Measurements from ENCODE around the gene GIN1.
"Not testable (repeated sequence)": the region's sequence is repeated elsewhere in the genome, so short reads cannot be mapped to it uniquely, and the experiment has no call there.

GIN1 gene

DNA sequence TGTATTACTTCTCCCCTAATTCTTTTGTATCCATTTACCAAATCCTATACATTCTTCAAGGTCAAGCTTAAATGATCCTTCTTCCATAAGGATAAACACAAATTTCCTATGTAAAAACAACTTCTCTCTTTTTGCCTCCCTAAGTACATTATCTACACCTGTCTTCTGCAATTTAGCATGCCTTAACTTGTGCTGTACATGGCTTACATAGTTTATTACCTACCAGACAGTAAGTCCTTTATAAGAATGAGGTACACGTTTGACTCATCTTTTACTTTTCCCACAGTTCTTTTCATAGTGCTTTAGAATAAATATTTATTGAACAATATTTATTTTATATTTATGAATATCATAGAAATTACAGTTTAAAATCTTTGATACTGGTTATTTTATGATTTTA lies 33.4 kb downstream of the GIN1 start:
- TF ChIP-seq, protein P1, sequence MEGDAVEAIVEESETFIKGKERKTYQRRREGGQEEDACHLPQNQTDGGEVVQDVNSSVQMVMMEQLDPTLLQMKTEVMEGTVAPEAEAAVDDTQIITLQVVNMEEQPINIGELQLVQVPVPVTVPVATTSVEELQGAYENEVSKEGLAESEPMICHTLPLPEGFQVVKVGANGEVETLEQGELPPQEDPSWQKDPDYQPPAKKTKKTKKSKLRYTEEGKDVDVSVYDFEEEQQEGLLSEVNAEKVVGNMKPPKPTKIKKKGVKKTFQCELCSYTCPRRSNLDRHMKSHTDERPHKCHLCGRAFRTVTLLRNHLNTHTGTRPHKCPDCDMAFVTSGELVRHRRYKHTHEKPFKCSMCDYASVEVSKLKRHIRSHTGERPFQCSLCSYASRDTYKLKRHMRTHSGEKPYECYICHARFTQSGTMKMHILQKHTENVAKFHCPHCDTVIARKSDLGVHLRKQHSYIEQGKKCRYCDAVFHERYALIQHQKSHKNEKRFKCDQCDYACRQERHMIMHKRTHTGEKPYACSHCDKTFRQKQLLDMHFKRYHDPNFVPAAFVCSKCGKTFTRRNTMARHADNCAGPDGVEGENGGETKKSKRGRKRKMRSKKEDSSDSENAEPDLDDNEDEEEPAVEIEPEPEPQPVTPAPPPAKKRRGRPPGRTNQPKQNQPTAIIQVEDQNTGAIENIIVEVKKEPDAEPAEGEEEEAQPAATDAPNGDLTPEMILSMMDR (conservative IDR thresholded peaks at IDR 0.05; ENCODE audit: control insufficient read depth, insufficient read depth, low read depth, low read length) = no peak
- no peak for DNase-seq (ENCODE audit: low read depth)
- no peak overlapping the region for H3K4me3 ChIP-seq (ENCODE audit: control insufficient read depth, low read depth, low read length)

DNA sequence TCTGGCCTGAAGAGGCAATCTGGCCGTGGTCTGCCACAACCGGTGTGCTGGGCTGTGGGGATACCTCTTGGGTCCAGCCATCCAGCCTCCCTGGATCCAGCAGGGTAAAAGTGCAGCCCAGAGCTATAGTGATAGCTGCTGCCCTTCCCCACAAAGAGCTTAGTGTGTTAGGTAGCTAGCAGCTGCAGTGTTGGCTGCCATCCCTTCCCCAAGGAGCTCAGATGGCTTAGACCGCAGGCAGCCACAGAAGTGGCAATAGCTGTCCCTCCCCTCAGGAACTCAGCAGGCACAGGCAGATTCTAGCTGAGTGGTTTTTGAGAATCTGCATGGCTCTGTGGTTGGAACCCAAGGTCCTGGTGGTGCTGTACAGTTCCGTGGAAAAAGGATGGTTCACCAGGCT lies 40.1 kb downstream of the GIN1 start:
- TF ChIP-seq, protein P1 (conservative IDR thresholded peaks at IDR 0.05; ENCODE audit: control insufficient read depth, insufficient read depth, low read depth, low read length) = no peak
- H3K4me3 ChIP-seq (ENCODE audit: control insufficient read depth, low read depth, low read length) = no peak overlapping the region
- no peak for DNase-seq (ENCODE audit: low read depth)

DNA sequence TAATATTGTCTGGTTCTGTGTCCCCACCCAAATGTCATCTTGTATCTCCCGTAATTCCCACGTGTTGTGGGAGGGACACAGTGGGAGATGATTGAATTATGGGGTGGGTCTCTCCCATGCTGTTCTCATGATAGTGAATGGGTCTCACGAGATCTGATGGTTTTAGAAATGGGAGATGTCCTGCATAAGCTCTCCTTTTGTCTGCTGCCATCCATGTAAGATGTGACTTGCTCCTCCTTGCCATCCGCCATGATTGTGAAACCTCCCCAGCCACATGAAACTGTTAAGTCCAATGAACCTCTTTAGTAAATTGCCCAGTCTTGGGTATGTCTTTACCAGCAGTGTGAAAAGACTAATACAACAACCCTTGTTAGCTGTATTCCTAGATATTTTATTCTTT lies 44.5 kb downstream of the GIN1 start:
- no peak for DNase-seq (ENCODE audit: low read depth)
- TF ChIP-seq, protein P1 (conservative IDR thresholded peaks at IDR 0.05; ENCODE audit: control insufficient read depth, insufficient read depth, low read depth, low read length) = no peak
- no peak overlapping the region for H3K4me3 ChIP-seq (ENCODE audit: control insufficient read depth, low read depth, low read length)

DNA sequence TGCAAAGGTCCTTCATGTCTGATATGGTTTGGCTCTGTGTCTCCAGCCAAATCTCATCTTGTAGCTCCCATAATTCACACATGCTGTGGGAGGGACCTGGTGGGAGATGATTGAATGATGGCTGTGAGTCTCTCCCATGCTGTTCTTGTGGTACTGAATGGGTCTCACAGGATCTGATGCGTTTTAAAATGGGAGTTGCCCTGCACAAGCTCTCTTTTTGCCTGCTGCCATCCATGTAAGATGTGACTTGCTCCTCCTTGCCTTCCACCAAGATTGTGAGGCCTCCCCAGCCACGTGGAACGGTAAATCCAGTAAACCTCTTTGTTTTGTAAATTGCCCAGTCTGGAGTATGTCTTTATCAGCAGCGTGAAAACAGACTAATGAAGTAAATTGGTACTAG lies 46.4 kb downstream of the GIN1 start:
- not testable (repeated sequence) for H3K4me3 ChIP-seq (ENCODE audit: control insufficient read depth, low read depth, low read length); DNase-seq (ENCODE audit: low read depth)

DNA sequence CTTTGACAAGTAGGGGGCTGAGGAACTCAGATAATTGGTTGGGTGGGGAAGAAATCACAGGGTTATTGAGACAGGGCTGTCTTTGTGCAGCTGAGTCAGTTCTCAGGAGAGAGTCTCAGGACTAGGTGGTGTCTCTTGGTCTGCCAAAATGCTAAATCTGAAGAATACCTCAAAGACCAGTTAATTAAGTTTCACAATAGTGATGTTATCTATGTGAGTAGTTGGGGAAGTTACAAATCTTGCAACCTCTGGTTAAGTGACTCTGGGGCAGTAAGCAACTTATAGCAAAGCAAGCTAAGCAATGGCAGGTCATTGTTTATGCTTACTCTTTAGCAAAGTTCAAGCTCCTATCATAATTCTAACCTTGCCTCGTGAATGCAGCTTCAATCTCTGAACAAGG lies 53.6 kb downstream of the GIN1 start:
- H3K4me3 ChIP-seq (ENCODE audit: control insufficient read depth, low read depth, low read length) = no peak overlapping the region
- DNase-seq (ENCODE audit: low read depth) = no peak
- TF ChIP-seq, protein P1 (conservative IDR thresholded peaks at IDR 0.05; ENCODE audit: control insufficient read depth, insufficient read depth, low read depth, low read length) = no peak

DNA sequence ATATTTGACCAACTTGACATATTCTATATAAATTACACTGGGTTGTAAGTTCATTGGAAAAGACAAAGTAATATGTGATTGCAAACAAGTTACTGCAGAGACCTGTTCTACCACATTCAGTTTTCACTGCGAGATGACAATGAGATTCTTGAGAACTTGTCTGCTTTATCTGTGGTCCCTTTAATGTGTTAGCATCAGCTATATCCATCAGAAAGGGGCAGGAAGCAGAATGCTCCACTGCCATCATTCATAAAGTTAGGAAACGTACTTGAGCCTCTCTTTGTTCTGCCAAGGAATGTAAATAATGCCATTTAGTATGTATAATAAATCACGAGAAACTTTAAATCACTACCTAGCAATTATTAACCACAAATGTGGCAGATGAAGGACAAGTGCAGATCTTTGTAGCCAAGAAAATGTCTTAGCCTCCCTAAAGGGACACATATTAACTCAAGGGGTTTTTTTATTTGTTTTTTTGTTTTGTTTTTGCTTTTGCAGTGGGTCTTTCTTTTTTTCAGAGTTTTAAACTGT lies 59.4 kb downstream of the GIN1 start:
- no peak overlapping the region for H3K4me3 ChIP-seq (ENCODE audit: control insufficient read depth, low read depth, low read length)
- TF ChIP-seq, protein P1 (conservative IDR thresholded peaks at IDR 0.05; ENCODE audit: control insufficient read depth, insufficient read depth, low read depth, low read length) = no peak
- DNase-seq (ENCODE audit: low read depth) = no peak

DNA sequence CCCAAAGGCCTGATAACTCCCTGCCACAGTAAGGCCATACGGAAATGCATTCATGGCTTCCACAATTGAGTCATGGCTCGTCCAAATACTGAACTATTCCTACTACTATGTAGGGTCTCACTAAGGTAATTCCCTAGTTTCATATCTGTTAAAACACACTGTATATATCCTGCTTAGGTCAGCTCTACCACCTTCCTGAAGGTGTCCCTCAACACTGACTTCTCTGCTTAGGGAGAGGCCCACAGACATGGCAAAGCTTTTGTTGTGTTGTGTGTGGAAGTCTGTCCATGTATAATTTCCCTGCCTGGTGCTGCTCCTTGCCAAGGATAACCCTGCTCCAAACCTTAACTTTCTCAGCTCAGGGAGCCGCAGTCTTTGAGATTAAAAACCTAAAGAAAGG lies 60.4 kb downstream of the GIN1 start:
- TF ChIP-seq, protein P1 (conservative IDR thresholded peaks at IDR 0.05; ENCODE audit: control insufficient read depth, insufficient read depth, low read depth, low read length) = no peak
- H3K4me3 ChIP-seq (ENCODE audit: control insufficient read depth, low read depth, low read length) = no peak overlapping the region
- no peak for DNase-seq (ENCODE audit: low read depth)

All from fibroblast of mammary gland (primary cell).